Neural progenitor cell (in vitro differentiated cells): Measurements from ENCODE around the gene MAIP1. TPM values are rescaled to one million over a fixed set of nuclear protein-coding genes. Genes with fewer than 3 reads are reported as not detected.

Experiments
- DNase-seq: peaks from one replicate; pipeline ENCODE4 v3.0.0-alpha.2; 2016; ENCODE audit warnings: low spot score
- H2AFZ ChIP-seq: fragments of 200-600 bp; sonication (generic); replicated peaks from 2 replicates; pipeline ENCODE4 v1.6.1; 2016; ENCODE audit warnings: antibody characterized with exemption
- H3F3A ChIP-seq: fragments of 200-600 bp; sonication (generic); 2 replicates; pipeline ENCODE4 v1.6.1; 2016; ENCODE audit warnings: antibody characterized with exemption, low read depth
- H3K27ac ChIP-seq: fragments of 200-600 bp; sonication (generic); 2 replicates; pipeline ENCODE4 v1.5.1; 2016; ENCODE audit warnings: mild to moderate bottlenecking
- H3K27me3 ChIP-seq: fragments of 200-600 bp; sonication (generic); 2 replicates; pipeline ENCODE4 v1.6.1; 2016; ENCODE audit warnings: mild to moderate bottlenecking, moderate library complexity
- H3K36me3 ChIP-seq: fragments of 200-600 bp; sonication (generic); 2 replicates; pipeline ENCODE4 v1.5.1; 2016
- H3K4me1 ChIP-seq: fragments of 200-600 bp; sonication (generic); 2 replicates; pipeline ENCODE4 v1.6.1; 2016; ENCODE audit warnings: mixed run types
- H3K4me2 ChIP-seq: fragments of 200-600 bp; sonication (generic); 2 replicates; pipeline ENCODE4 v1.6.1; 2016
- H3K4me3 ChIP-seq: fragments of 200-600 bp; sonication (generic); 2 replicates; pipeline ENCODE4 v1.5.1; 2016
- H3K79me2 ChIP-seq: fragments of 200-600 bp; sonication (generic); 2 replicates; pipeline ENCODE4 v1.6.1; 2016; ENCODE audit warnings: low read depth
- H3K9ac ChIP-seq: fragments of 200-600 bp; sonication (generic); 2 replicates; pipeline ENCODE4 v1.6.1; 2016
- H3K9me3 ChIP-seq: fragments of 200-600 bp; sonication (generic); 2 replicates; pipeline ENCODE4 v1.5.1; 2016; ENCODE audit warnings: low read depth
- H4K20me1 ChIP-seq: fragments of 200-600 bp; sonication (generic); 2 replicates; pipeline ENCODE4 v1.6.1; 2016; ENCODE audit warnings: low read depth
- H3K27ac Mint-ChIP-seq: 3 replicates; pipeline ENCODE4 v1.8.0; 2021; ENCODE audit warnings: mixed read lengths
- H3K27me3 Mint-ChIP-seq: 2 replicates; pipeline ENCODE4 v1.8.0; 2022; ENCODE audit warnings: low read depth, mild to moderate bottlenecking, inconsistent platforms, moderate library complexity, mixed read lengths; ENCODE audit not compliant: insufficient read depth
- H3K36me3 Mint-ChIP-seq: 3 replicates; pipeline ENCODE4 v1.8.0; 2021; ENCODE audit warnings: mixed read lengths
- H3K4me1 Mint-ChIP-seq: 3 replicates; pipeline ENCODE4 v1.8.0; 2021; ENCODE audit warnings: mixed read lengths
- H3K4me3 Mint-ChIP-seq: 3 replicates; pipeline ENCODE4 v1.8.0; 2021; ENCODE audit warnings: mild to moderate bottlenecking, moderate library complexity, mixed read lengths
- H3K9me3 Mint-ChIP-seq: 3 replicates; pipeline ENCODE4 v1.8.0; 2020; ENCODE audit warnings: mixed read lengths
- EZH2 ChIP-seq: fragments of 200-600 bp; sonication (generic); IDR thresholded peaks from 2 replicates; pipeline ENCODE4 v1.6.1; 2017; ENCODE audit warnings: antibody characterized with exemption, mild to moderate bottlenecking, moderate library complexity
- EZH2phosphoT487 ChIP-seq: fragments of 200-600 bp; sonication (generic); IDR thresholded peaks from 2 replicates; pipeline ENCODE4 v1.6.1; 2017; ENCODE audit warnings: antibody characterized with exemption
- total RNA-seq: library from RNA; depleted of rRNA; stranded (reverse); fragments of >200 nt; gene quantifications from 2 replicates; pipeline ENCODE4 v1.2.3, GENCODE V29; 2015; ENCODE audit warnings: low replicate concordance
- TF ChIP-seq, protein P1 (sequence below): fragments of 200-600 bp; sonication (generic); IDR thresholded peaks from 2 replicates; pipeline ENCODE4 v1.5.1; 2017; ENCODE audit warnings: antibody characterized with exemption, mild to moderate bottlenecking

The MAIP1 gene
- total RNA-seq, 1 donor from 2014 or later: 14.0 TPM

DNA sequence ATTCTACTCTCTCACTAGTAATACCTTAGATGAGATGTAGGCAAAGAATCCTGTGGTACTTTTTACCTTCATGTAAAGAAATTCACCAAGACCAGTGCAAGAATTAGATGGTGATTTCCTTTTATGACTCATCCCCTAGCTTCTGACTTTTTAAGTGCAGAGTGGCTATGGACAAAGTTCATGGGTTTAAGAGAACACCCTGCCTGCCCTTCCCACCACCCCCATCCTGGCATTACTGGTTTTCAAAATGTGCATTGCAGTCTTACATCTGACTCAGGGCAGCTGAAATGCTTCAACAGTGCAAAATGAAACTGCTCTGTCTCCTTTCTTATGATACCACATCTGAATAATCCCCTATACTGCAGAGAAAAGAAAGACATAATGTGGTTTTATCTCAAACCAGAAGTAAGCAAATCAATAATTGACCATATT lies 22.6 kb downstream of the MAIP1 start:
- Histone ChIP-seq H3K36me3 (no peaks in the 10 kb centered on the region), H3K79me2 (no peaks in the 10 kb centered on the region), H3K9me3 (no peaks in the 10 kb centered on the region), H3F3A (no peaks in the 10 kb centered on the region), H3K4me3 (no peak overlapping the region), H3K4me2 (no peak overlapping the region), H3K4me1 (no peaks in the 10 kb centered on the region), H2AFZ (no peak overlapping the region), H3K27me3 (no peaks in the 10 kb centered on the region), H3K9ac (no peak overlapping the region), H4K20me1 (no peaks in the 10 kb centered on the region), H3K27ac (no peak overlapping the region)
- Mint-ChIP-seq H3K4me1 (peaks cover 27% of the 10 kb centered on the region), H3K36me3 (no peaks in the 10 kb centered on the region), H3K9me3 (no peaks in the 10 kb centered on the region), H3K27me3 (no peaks in the 10 kb centered on the region), H3K4me3 (no peak overlapping the region), H3K27ac (no peak overlapping the region)
- no peak for DNase-seq
- TF ChIP-seq EZH2: no peak

DNA sequence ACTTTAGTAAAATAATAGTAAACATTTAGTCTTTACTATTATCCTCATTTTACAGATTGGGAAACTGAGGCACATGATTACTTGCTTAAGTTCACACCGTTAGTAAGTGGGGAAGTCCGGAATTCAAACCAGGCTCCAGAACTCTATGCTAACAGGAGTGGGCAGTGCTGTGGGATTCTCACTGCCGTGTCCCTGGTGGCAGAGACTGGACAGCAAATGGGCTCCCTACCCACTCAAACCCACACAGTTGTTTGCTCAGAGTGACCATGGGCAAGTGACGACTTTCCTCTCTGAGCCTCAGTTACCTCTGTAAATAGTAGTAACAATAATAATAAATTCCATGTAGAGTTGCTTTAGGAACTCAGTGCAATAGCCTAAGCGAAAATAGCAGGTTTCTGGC lies 24.0 kb downstream of the MAIP1 start:
- Mint-ChIP-seq H3K4me1 (peaks cover 27% of the 10 kb centered on the region), H3K9me3 (no peaks in the 10 kb centered on the region), H3K36me3 (no peaks in the 10 kb centered on the region), H3K27ac (no peak overlapping the region), H3K27me3 (no peaks in the 10 kb centered on the region), H3K4me3 (no peak overlapping the region)
- H3K27me3 ChIP-seq: no peaks in the 10 kb centered on the region
- H3K4me1 ChIP-seq: no peaks in the 10 kb centered on the region
- H3K9ac ChIP-seq: no peak overlapping the region
- no peak overlapping the region for H3K27ac ChIP-seq
- H3K9me3 ChIP-seq: no peaks in the 10 kb centered on the region
- no peaks in the 10 kb centered on the region for H4K20me1 ChIP-seq
- peak overlapping the region; percentile 42 for H3K4me3 ChIP-seq
- peak overlapping the region; percentile 72 for H3K4me2 ChIP-seq
- no peaks in the 10 kb centered on the region for H3F3A ChIP-seq
- H3K36me3 ChIP-seq: no peaks in the 10 kb centered on the region
- H3K79me2 ChIP-seq: no peaks in the 10 kb centered on the region
- no peak for DNase-seq
- peak overlapping the region; percentile 59 for H2AFZ ChIP-seq
- TF ChIP-seq EZH2 (no peak), EZH2phosphoT487 (no peak)
- TF ChIP-seq, protein P1, sequence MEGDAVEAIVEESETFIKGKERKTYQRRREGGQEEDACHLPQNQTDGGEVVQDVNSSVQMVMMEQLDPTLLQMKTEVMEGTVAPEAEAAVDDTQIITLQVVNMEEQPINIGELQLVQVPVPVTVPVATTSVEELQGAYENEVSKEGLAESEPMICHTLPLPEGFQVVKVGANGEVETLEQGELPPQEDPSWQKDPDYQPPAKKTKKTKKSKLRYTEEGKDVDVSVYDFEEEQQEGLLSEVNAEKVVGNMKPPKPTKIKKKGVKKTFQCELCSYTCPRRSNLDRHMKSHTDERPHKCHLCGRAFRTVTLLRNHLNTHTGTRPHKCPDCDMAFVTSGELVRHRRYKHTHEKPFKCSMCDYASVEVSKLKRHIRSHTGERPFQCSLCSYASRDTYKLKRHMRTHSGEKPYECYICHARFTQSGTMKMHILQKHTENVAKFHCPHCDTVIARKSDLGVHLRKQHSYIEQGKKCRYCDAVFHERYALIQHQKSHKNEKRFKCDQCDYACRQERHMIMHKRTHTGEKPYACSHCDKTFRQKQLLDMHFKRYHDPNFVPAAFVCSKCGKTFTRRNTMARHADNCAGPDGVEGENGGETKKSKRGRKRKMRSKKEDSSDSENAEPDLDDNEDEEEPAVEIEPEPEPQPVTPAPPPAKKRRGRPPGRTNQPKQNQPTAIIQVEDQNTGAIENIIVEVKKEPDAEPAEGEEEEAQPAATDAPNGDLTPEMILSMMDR: no peak

DNA sequence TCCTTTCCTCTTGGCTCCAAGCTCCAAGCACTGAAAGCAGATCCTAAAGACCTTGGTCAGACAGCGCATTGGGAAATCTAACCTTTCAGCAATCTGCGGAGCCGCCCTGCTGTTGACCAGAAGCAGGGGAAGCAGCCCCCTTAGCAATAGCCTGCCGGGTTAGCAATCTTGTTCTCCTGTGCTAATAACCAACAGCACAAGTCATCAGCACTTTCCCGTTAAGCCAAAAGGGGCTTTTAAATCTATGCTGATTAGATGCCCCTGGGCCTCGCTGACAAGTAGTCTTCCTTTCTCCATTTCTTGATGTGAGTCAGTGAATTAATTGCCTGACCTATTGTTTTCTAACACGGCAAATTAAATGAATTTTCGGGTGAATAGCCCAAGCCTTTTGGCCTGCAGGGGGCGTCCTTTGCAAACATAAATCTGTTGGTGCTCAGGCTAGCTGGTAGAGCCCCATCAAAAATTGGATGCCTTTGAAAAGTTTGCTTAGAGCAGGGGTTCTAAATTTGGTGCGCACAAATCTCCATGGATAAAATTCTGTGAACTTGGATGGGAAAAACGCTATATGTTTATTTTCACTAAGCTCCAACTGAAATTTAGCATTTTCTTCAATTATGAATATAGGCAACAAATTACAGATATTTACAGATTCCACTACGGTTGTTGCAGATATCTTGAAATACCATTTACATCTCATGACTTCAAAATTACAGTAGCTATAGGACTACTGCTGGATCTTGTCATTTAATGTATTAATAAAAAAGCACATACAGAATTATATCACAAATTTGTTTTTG lies 24.6 kb downstream of the MAIP1 start:
- Mint-ChIP-seq H3K27me3 (no peaks in the 10 kb centered on the region), H3K36me3 (no peaks in the 10 kb centered on the region), H3K27ac (peak overlapping the region; percentile 67), H3K4me3 (peak overlapping the region; percentile 52), H3K9me3 (no peaks in the 10 kb centered on the region), H3K4me1 (peaks cover 27% of the 10 kb centered on the region)
- Histone ChIP-seq H3F3A (no peaks in the 10 kb centered on the region), H4K20me1 (no peaks in the 10 kb centered on the region), H3K4me1 (no peaks in the 10 kb centered on the region), H3K4me2 (peak overlapping the region; percentile 72), H3K36me3 (no peaks in the 10 kb centered on the region), H3K4me3 (peak overlapping the region; percentile 42), H3K9me3 (no peaks in the 10 kb centered on the region), H2AFZ (peak overlapping the region; percentile 59), H3K27ac (no peak overlapping the region), H3K79me2 (no peaks in the 10 kb centered on the region), H3K27me3 (no peaks in the 10 kb centered on the region), H3K9ac (no peak overlapping the region)
- peak; percentile 92 for DNase-seq
- TF ChIP-seq EZH2phosphoT487 (no peak), EZH2 (peak; percentile 43)
- TF ChIP-seq, protein P1: peak; percentile 98
